LHCN-M2 (cell line): Measurements from ENCODE around the gene DOK3. TPM values are rescaled to one million over a fixed set of nuclear protein-coding genes. Genes with fewer than 3 reads are reported as not detected.

Experiments used
- DNase-seq: peaks from one replicate; pipeline ENCODE4 v3.0.0-alpha.2; 2012; ENCODE audit warnings: low read depth
- total RNA-seq: library from RNA; depleted of rRNA; stranded (reverse); fragments of >200 nt; gene quantifications from 2 replicates; pipeline ENCODE4 v1.2.3, GENCODE V29; 2014

Gene DOK3
- total RNA-seq, 1 experiment from 2014 or later: 14.8 TPM

GRCh38 chr5:177513500-177513899 lies 3.9 kb upstream of the DOK3 start:
- DNase-seq: no peak

GRCh38 chr5:177512736-177513380 lies 3.2 kb upstream of the DOK3 start:
- DNase-seq: no peak

DNA sequence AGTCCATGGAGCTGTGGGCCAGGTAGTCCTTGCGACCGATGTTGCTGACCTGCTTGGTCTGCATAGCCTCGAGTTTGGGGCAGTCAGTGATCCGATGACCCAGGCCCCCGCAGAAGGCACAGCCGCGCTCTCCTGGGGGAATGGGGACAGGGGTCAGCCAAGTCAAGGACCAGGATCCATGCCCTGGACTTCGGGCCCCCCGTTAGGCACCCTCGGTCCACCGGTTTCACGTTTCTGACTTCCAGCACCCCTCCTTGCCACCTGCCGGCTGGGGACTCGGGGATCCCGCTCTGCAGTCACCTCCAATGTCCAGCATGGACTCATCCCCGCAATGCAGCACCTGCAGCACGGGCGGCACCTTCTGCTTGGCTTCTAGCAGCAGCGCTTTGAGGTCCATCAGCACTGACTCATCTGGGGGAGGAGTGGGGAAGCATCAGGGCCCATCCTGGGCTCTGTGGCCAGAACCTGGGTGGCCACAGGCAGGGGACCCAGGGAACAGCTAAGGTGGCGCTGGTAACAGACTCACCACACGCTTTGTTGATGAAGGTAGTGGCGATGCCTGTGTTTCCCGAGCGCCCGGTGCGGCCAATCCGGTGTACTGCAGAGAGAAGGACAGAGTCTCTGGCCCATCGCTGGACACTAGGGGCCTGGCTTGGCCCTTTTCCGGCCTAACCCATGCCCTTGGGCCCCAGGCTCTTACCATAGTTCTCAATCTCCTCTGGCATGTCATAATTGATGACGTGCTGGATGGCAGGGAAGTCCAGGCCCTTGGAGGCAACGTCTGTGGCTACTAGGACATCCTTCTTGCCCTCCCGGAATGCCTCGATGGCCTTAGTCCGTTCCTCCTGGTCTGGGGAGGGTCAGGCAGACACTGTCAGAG lies 2.4 kb upstream of the DOK3 start:
- DNase-seq: no peak

DNA sequence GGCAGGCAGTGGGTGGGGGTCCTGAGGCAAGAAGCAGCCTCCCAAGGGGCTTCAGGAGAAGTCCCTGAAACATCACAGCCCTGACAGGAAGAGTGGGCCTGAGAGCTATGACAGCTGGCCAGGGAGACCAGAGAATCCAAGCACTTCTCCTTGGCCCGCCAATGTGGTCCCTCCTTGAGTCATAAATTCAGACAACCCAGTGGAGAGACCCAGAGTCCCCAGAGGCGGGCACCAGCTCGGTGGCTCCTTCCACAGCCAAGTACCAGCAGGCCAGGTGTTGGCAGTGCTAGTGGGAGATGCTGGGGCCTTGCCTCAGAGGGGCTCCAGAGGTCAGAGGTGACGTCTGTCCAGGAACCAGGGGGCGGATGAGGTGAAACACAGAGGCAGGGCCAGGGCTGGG lies 1.6 kb upstream of the DOK3 start:
- DNase-seq: no peak

- DNase-seq: no peak
Observed at GRCh38 chr5:177510567-177511053, 984 bp upstream of the DOK3 start.

- no peak for DNase-seq
Observed at GRCh38 chr5:177509991-177510566, 453 bp upstream of the DOK3 start.

DNA sequence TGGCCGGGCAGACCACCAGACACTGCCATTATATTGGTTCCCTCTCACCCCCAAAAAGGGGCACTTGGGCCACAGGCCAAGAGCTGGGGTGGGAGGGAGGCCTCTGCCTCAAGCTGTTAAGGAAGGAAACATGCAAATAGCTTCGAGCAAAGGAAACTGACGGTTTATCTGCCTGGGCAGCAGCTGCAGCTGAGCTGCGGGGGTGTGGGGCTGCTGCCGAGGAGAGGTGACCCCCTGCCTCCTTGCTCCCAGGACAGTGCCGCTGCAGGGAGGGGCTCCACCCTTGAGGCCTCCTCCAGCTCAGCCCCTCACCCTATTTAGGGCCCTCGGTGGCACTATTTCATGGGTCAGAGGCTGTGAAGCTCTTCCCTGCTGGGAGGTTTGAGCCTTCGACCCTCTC lies 789 bp downstream of the DOK3 start:
- DNase-seq: no peak

DNA sequence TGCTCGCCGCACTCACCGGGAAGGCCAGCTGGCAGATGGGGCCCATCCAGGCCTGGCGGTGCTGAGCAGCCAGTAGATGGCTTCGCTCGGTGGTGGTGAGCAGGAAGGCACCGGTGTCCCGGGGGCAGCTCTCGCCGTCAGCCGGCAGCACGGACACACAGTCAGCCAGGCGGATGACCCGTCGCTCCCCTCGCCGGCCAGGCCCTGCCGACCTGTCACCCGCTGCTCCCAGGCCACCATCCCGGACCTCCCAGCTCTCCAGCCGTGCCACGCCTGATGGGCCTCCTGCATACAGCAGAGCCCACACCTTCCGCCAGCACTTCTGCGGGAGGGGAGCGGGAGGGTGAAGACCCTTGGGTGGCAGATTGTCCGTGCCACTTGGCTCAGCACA lies 1.4 kb downstream of the DOK3 start:
- no peak for DNase-seq

- no peak for DNase-seq
Observed at GRCh38 chr5:177507596-177508220, 1.9 kb downstream of the DOK3 start.

DNA sequence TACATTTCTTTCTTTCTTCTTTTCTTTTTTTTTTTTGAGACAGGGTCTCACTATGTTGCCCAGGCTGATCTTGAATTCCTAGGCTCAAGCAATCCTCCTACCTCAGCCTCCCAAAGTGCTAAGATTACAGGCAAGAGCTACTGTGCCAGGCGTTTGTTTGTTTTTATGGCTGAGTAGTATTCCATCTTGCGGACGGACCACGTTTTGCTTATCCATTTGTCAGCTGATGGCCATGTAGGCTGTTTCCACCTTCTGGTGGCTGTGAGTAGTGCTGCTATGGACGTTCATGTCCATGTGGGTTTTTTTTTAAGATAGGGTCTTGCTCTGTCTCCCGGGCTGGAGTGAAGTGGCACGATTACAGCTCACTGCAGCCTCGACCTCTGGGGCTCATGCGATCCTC lies 2.5 kb downstream of the DOK3 start:
- DNase-seq: peak; percentile 26

DNA sequence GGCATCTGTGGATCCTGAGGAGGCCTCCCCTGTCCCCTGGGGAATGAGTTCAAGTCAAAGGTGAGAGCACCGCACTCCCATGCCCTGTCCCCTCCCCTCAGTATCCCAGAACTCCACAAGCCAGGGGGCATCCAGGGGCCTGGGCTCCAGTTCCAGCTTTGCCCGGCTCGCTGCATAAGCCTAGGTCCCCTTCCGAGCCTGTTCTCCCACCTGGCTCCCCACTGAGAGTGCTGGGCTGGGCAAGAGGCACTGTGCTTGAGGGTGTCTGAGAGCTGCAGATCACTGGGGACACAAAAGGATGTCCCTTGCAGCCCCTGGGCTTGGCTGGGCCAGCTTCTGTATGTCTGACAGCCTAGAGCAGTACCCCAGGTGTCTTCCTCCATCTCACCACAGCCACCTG lies 4.6 kb downstream of the DOK3 start:
- DNase-seq: no peak

- DNase-seq: no peak
Observed at GRCh38 chr5:177504086-177505056, 5.3 kb downstream of the DOK3 start.

GRCh38 chr5:177503351-177504085 lies 6.1 kb downstream of the DOK3 start:
- DNase-seq: no peak

DNA sequence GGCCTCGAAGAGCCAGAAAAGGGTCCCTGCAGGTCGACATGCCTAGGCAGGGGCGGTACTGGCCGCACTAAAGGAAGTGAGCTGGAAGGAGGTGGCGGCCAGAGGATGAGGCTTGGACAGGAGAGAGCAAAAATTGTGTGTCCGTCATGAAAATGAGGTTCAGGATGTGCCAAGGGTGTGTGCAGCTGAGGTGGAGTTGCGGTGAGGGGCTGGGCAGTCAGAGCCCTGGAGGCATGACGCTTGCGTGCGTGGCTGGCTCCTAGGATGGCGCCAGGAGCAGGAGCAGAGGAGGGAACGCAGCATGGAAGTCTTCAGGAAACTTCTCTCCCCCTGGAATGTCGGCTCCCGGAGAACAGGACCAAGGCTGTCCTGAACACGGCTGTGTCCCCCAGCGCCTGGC lies 6.7 kb downstream of the DOK3 start:
- DNase-seq: no peak

- DNase-seq: no peak
Observed at GRCh38 chr5:177501874-177502678, 7.5 kb downstream of the DOK3 start.

GRCh38 chr5:177500685-177501522 lies 8.7 kb downstream of the DOK3 start:
- DNase-seq: peak; percentile 80

- no peak for DNase-seq
Observed at GRCh38 chr5:177499842-177500241, 9.8 kb downstream of the DOK3 start.

GRCh38 chr5:177498013-177498787 lies 11.4 kb downstream of the DOK3 start:
- DNase-seq: no peak
